ENCODE measurements around the gene SLC7A8.

The SLC7A8 gene

DNA sequence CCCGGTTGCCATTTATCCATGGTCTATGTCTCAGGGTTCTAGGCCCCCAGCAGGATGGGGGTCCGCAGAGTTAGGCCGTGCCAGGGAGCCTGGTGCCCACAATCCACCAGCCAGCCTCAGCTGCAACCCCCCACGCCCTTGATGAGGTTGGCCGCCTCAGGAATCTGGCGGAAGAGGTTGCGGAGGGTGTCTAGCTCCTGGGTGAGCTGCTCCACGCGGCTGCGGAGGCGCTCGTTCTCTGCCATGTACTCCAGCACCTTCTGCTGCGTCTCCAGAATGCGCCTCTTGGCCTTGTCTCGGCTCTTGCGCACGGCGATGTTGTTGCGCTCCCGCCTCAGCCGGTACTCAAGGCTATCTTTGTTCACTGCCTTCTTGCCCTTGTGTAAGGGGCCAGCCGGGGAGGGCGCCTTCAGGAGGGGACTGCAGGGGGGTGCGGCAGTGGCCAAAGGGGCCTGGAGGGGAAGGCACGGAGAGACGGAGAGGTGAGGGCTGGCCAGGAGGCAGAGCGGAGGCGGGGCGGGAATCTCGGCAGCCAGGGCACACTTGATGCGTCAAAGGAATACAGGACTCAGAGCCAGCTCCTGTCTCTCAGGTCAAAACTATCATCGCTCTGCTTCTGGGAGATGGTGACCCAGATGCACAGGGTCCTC, 66.0 kb downstream of the SLC7A8 start:
- no peak overlapping the region for H3K4me3 ChIP-seq (ENCODE audit: low read depth, low read length)
- TF ChIP-seq, protein P1, sequence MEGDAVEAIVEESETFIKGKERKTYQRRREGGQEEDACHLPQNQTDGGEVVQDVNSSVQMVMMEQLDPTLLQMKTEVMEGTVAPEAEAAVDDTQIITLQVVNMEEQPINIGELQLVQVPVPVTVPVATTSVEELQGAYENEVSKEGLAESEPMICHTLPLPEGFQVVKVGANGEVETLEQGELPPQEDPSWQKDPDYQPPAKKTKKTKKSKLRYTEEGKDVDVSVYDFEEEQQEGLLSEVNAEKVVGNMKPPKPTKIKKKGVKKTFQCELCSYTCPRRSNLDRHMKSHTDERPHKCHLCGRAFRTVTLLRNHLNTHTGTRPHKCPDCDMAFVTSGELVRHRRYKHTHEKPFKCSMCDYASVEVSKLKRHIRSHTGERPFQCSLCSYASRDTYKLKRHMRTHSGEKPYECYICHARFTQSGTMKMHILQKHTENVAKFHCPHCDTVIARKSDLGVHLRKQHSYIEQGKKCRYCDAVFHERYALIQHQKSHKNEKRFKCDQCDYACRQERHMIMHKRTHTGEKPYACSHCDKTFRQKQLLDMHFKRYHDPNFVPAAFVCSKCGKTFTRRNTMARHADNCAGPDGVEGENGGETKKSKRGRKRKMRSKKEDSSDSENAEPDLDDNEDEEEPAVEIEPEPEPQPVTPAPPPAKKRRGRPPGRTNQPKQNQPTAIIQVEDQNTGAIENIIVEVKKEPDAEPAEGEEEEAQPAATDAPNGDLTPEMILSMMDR (IDR thresholded peaks at IDR 0.05; ENCODE audit: control insufficient read depth, extremely low read depth, insufficient read depth), result no peak
- no peak for DNase-seq (ENCODE audit: low read depth)

DNA sequence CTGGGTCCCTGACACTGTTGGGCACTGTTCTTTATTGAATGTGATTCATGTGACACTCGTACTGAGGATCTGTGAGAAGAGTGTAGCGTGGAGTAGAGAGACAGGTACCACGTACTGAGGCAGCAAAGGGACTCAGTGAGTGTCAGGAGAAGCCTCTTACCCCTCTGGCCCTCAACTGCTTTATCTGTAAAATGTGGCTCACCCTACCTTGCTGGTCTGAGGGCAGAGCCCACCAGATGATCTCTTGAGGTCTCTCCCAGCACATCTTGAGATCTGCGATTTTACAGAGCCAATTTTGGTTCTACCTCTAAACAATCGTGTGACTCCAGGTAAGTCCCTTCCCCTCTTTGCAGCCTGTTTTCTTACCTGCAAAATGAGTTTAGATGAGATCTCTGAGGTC, 67.5 kb downstream of the SLC7A8 start:
- no peak for DNase-seq (ENCODE audit: low read depth)

DNA sequence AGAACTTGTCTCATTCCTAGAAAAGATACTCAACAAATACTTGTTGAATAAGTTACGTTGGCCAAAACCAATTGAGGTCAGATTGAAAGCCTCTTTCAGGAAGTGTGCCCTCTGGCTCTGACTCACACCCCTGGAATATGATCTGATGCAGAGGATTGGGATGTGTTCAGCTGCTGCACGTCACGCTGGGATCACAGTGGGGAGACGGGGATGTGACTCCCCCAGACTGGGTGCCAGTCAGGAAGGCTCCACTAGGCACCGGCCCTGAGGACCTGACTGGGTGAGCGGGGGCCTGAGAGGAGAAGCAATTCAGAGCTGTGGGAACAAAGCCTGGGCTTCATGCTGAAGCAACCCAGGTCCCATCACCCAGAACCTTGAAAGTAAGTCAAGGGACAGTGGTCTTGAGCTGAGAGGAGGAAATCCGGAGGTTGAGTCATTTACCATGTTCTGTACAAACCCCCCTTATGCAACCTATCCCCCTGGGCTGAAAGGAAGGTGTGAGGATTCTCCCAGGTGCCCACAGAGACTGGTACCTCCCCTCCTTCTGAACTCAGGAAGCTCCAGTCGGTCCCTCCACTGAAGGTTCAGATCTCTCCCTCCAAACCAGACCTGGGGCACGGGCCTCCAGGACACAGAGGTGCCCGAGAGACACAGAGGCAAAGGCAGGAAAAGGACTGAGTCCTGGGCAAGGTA, 68.3 kb downstream of the SLC7A8 start:
- TF ChIP-seq, protein P1 (IDR thresholded peaks at IDR 0.05; ENCODE audit: control insufficient read depth, extremely low read depth, insufficient read depth), result no peak
- no peak for DNase-seq (ENCODE audit: low read depth)
- no peak overlapping the region for H3K4me3 ChIP-seq (ENCODE audit: low read depth, low read length)

More for the DNA sequence above, 67.5 kb downstream of the SLC7A8 start:
- TF ChIP-seq, protein P1 (IDR thresholded peaks at IDR 0.05; ENCODE audit: control insufficient read depth, extremely low read depth, insufficient read depth), result no peak
- no peak overlapping the region for H3K4me3 ChIP-seq (ENCODE audit: low read depth, low read length)

DNA sequence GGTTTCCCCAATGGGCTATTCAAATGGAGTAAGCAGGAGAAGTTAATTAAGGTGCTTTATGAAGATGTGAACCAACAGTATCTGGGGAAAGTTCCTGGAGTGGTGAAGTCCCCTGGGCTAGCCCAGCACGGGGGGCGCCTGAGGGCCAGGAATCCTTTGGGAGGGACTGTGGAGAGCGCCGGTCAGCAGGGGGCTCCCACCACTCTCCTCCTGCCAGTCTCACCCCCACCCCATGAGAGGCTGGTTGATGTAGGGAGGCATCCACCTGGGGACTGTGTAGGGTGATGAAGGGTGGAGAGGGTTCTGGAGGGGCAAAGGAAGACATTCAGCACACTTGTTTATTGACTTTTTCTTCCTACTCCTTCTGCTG, 68.8 kb downstream of the SLC7A8 start:
- DNase-seq (ENCODE audit: low read depth), result no peak
- TF ChIP-seq, protein P1 (IDR thresholded peaks at IDR 0.05; ENCODE audit: control insufficient read depth, extremely low read depth, insufficient read depth), result no peak
- no peak overlapping the region for H3K4me3 ChIP-seq (ENCODE audit: low read depth, low read length)

DNA sequence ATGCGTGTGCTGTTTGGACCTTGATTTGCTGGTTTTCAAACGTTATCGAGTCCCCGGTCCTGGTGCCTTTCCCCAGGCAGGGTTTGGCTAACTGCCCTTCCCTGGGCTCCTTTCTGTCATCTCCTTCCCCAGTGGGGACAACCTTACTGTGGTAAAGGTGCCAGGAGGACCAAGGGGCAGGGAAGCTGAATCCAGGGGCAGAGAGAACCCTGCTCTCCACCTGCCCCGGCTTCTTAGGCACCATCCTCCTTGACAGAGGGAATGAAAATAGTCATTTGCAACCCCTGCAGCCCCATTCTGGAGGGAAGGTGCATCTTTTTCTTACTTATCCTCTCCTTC, 69.4 kb downstream of the SLC7A8 start:
- TF ChIP-seq, protein P1 (IDR thresholded peaks at IDR 0.05; ENCODE audit: control insufficient read depth, extremely low read depth, insufficient read depth), result no peak
- DNase-seq (ENCODE audit: low read depth), result no peak
- no peak overlapping the region for H3K4me3 ChIP-seq (ENCODE audit: low read depth, low read length)

DNA sequence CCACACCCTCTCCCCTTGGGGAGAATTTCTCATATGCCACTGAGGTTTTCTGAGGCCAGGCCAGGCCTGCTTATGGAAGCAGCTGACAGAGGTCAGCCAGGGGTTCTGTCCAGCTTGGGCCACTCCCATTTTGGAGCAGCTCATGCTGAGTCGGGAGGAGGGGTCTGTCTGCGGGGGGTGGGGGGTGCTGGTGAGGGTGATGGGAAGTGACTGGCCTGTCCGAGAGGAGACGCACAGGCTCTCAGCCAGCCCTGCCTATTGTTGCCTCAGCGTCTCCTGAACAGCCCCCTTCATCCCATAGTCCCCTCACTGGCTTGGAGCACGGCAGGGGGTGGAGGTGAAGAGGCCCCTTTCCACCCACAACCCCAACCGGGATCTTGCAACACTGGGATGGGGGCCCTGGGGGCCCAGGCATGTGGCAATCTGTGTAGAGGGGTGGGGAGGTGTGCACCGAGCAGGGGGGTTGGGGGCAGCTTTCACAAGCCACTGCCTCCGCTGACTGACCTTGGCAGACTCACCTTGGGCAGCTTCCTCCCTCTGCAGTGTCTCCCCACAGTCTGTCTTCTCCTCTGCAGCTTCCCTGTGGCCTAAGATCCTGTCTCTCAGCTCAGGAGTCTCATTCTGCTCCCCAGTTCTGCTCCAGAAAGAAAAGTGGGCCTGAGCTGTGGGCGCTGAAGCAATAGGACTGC, 69.9 kb downstream of the SLC7A8 start:
- TF ChIP-seq, protein P1 (IDR thresholded peaks at IDR 0.05; ENCODE audit: control insufficient read depth, extremely low read depth, insufficient read depth), result no peak
- DNase-seq (ENCODE audit: low read depth), result no peak
- no peak overlapping the region for H3K4me3 ChIP-seq (ENCODE audit: low read depth, low read length)

Measured in LNCaP clone FGC (cell line).